Fibroblast of lung (primary cell): ENCODE results near the gene ERH. TPM values are rescaled to one million over a fixed set of nuclear protein-coding genes. Genes with fewer than 3 reads are reported as not detected.

Source experiments
- DNase-seq, 2 donors: peaks; one replicate each; pipeline versions ENCODE4 v3.0.0 to v3.0.0-alpha.2; 2010; ENCODE audit warnings: low read depth in 2 of 2
- H2AFZ ChIP-seq: 2 replicates; pipeline ENCODE4 v1.5.1; 2012; ENCODE audit warnings: low read length, control low read depth, inconsistent platforms
- H3K27ac ChIP-seq: 2 replicates; pipeline ENCODE4 v1.5.1; 2011; ENCODE audit warnings: low read length, control low read depth; ENCODE audit not compliant: insufficient read depth
- H3K27me3 ChIP-seq: 2 replicates; pipeline ENCODE4 v1.5.1; 2011; ENCODE audit warnings: mild to moderate bottlenecking, low read length; ENCODE audit not compliant: control insufficient read depth, insufficient read depth
- H3K36me3 ChIP-seq: 2 replicates; pipeline ENCODE4 v1.5.1; 2011; ENCODE audit warnings: low read length; ENCODE audit not compliant: control insufficient read depth, insufficient read depth
- H3K4me1 ChIP-seq: 2 replicates; pipeline ENCODE4 v1.5.1; 2011; ENCODE audit warnings: low read length; ENCODE audit not compliant: control insufficient read depth, insufficient read depth; ENCODE audit errors: extremely low read depth
- H3K4me2 ChIP-seq: 2 replicates; pipeline ENCODE4 v1.5.1; 2011; ENCODE audit warnings: low read length, control low read depth; ENCODE audit not compliant: insufficient read depth; ENCODE audit errors: extremely low read depth
- H3K4me3 ChIP-seq, 4 experiments: fragments of 200-600 bp in 1 of 4; sonication (generic) in 1 of 4; replicated peaks in 1 of 4; 2 replicates each; pipeline ENCODE4 v1.5.1; 2011 to 2016; ENCODE audit warnings: low read length in 4 of 4, low read depth in 3 of 4, mild to moderate bottlenecking in 3 of 4, control low read depth in 2 of 4, inconsistent platforms in 1 of 4, mixed read lengths in 1 of 4; ENCODE audit not compliant: insufficient read depth in 1 of 4; ENCODE audit errors: control extremely low read depth in 1 of 4
- H3K79me2 ChIP-seq: 2 replicates; pipeline ENCODE4 v1.5.1; 2012; ENCODE audit warnings: mild to moderate bottlenecking, low read length, inconsistent platforms; ENCODE audit not compliant: control insufficient read depth, insufficient read depth
- H3K9ac ChIP-seq: 2 replicates; pipeline ENCODE4 v1.5.1; 2011; ENCODE audit warnings: mild to moderate bottlenecking, low read length, control low read depth; ENCODE audit not compliant: insufficient read depth
- H3K9me3 ChIP-seq: 2 replicates; pipeline ENCODE4 v1.5.1; 2012; ENCODE audit warnings: low read depth, low read length; ENCODE audit not compliant: control insufficient read depth, insufficient read depth
- H4K20me1 ChIP-seq: 2 replicates; pipeline ENCODE4 v1.5.1; 2011; ENCODE audit warnings: low read length; ENCODE audit not compliant: control insufficient read depth, insufficient read depth; ENCODE audit errors: extremely low read depth
- CTCF ChIP-seq, 2 donors: IDR thresholded peaks in 1 of 2; conservative IDR thresholded peaks in 1 of 2; 1 replicate in 1 of 2; 2 replicates in 1 of 2; pipeline ENCODE4 v1.5.1; 2011 to 2012; ENCODE audit warnings: low read length in 2 of 2, control low read depth in 1 of 2, inconsistent platforms in 1 of 2, low read depth in 1 of 2, mild to moderate bottlenecking in 1 of 2
- EZH2 ChIP-seq: IDR thresholded peaks from 2 replicates; pipeline ENCODE4 v1.5.1; 2012; ENCODE audit warnings: low read length, control low read depth, mild to moderate bottlenecking; ENCODE audit errors: missing control alignments
- polyA plus RNA-seq, 2 donors: library from polyadenylated mRNA; depleted of rRNA in 1 of 2; stranded (reverse) in 1 of 2; unstranded in 1 of 2; fragments of >200 nt; gene quantifications; 2 replicates each; pipeline ENCODE4 v1.2.1, GENCODE V29; 2011 to 2012; ENCODE audit warnings: missing spikeins in 1 of 2
- total RNA-seq: library from RNA; depleted of rRNA; stranded (reverse); fragments of >200 nt; gene quantifications from 2 replicates; pipeline ENCODE4 v1.2.1, GENCODE V29; 2014

ERH gene
- total and polyA plus RNA-seq, 2 donors (not counting 1 experiment from before 2014, with no cell fraction given) = 182 to 190 TPM

- Histone ChIP-seq H2AFZ (no peak overlapping the region), H3K27me3 (no peaks in the 10 kb centered on the region), H3K9ac (no peak overlapping the region), H3K4me2 (no peak overlapping the region), H4K20me1 (no peaks in the 10 kb centered on the region), H3K27ac (no peak overlapping the region), H3K9me3 (no peaks in the 10 kb centered on the region), H3K4me1 (no peaks in the 10 kb centered on the region), H3K36me3 (no peaks in the 10 kb centered on the region), H3K79me2 (peaks cover 21% of the 10 kb centered on the region), H3K4me3 (no peak overlapping the region)
- no peak for TF ChIP-seq CTCF (conservative IDR thresholded peaks at IDR 0.05 in 1 of 2, IDR thresholded peaks at IDR 0.05 in 1 of 2; ENCODE audit: low read depth in 1 of 2, low read length in 2 of 2)
- no peak for DNase-seq
Measured at GRCh38 chr14:69413483-69413882, 15.4 kb upstream of the ERH start.

GRCh38 chr14:69408331-69408960, 10.3 kb upstream of the ERH start:
- Histone ChIP-seq H3K9me3 (no peaks in the 10 kb centered on the region), H3K4me1 (no peaks in the 10 kb centered on the region), H3K9ac (no peak overlapping the region), H2AFZ (no peak overlapping the region), H3K27ac (no peak overlapping the region), H3K4me3 (no peak overlapping the region), H3K79me2 (peaks cover 32% of the 10 kb centered on the region), H4K20me1 (no peaks in the 10 kb centered on the region), H3K36me3 (no peaks in the 10 kb centered on the region), H3K27me3 (no peaks in the 10 kb centered on the region), H3K4me2 (no peak overlapping the region)
- no peak for DNase-seq
- TF ChIP-seq CTCF (conservative IDR thresholded peaks at IDR 0.05 in 1 of 2, IDR thresholded peaks at IDR 0.05 in 1 of 2; ENCODE audit: low read depth in 1 of 2, low read length in 2 of 2) = no peak
- TF ChIP-seq EZH2 = no peak

GRCh38 chr14:69405762-69406161, 7.7 kb upstream of the ERH start:
- Histone ChIP-seq H2AFZ (no peak overlapping the region), H3K27me3 (no peaks in the 10 kb centered on the region), H3K4me2 (no peak overlapping the region), H3K4me1 (no peaks in the 10 kb centered on the region), H3K27ac (no peak overlapping the region), H3K79me2 (peaks cover 49% of the 10 kb centered on the region), H3K9ac (no peak overlapping the region), H4K20me1 (peaks cover 2% of the 10 kb centered on the region), H3K9me3 (no peaks in the 10 kb centered on the region), H3K36me3 (no peaks in the 10 kb centered on the region), H3K4me3 (no peak overlapping the region)
- no peak for TF ChIP-seq CTCF (conservative IDR thresholded peaks at IDR 0.05 in 1 of 2, IDR thresholded peaks at IDR 0.05 in 1 of 2; ENCODE audit: low read depth in 1 of 2, low read length in 2 of 2)
- no peak for TF ChIP-seq EZH2
- no peak for DNase-seq
